ENCODE data around the gene RNASE11. TPM values are rescaled to one million over a fixed set of nuclear protein-coding genes. Genes with fewer than 3 reads are reported as not detected.
"Not testable (repeated sequence)": the region's sequence is repeated elsewhere in the genome, so short reads cannot be mapped to it uniquely, and the experiment has no call there.

Gene RNASE11
- total RNA-seq: not detected

- ATAC-seq: no peak
Observed at GRCh38 chr14:20587489-20588154, at the start of gene RNASE11. TSS of gene RNASE11 (minus strand) at chr14:20588001.

- peak; percentile 86 for ATAC-seq
Observed at GRCh38 chr14:20632831-20633691, 45.3 kb upstream of the RNASE11 start.

DNA sequence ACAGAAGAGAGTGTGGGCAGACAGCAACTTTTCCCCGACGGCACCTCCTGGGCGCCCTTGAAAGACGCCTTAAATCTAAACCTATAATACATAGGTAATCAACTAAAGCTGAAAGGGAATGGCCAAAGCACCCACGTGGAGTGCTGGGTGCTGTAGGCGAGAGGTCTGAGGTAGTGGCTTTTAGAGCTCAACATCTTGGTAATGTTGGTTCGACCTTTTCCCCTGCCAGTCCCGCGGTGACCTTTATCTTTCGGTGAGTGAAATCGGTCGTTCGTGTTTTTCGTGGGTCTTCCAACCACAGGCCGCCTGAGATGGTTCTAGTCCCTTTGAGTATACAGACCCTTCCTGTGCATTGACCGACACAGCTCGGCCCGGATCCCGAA is 44.6 kb upstream of the RNASE11 start:
- ATAC-seq: peak; percentile 8

- peak; percentile 53 for ATAC-seq
Observed at GRCh38 chr14:20631880-20632389, 44.1 kb upstream of the RNASE11 start.

DNA sequence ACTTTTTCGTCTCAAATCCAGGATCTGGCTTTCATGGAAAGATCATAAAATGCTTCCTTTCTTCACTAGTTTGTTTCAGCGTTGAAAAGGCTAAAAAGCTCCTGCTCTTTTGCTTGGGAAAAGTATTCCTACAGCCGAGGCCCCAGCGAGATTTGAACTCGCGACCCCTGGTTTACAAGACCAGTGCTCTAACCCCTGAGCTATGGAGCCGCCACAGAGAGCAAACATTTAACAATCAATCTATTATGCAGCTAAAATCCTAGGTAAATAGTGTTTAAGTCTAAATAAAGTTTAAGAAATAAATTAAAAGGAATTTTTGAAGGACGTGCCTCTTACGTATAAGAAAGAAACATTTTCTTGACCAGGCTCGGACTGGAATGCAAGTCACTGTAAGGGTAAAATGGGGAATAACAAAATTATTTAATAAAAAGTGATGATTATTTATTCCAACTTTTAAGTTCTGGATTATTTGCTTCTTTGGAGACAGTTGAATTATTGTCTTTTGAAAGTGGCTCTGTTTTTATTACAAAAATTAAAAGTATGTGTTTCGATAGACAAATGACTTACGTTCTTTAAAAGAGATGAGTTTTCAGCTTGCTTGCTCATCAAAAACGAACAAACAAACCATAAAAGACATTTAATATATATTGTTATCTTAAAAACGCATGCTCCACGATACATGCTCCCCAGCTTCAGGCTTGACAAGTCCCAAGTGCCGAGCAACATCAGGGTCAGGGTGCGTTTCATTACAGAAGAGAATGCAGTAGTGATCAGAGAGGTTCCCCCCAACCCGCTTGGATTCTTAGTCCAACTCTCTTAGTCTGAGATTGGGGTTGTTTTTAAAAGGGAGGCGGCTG is 43.5 kb upstream of the RNASE11 start:
- ATAC-seq: peak; percentile 49

DNA sequence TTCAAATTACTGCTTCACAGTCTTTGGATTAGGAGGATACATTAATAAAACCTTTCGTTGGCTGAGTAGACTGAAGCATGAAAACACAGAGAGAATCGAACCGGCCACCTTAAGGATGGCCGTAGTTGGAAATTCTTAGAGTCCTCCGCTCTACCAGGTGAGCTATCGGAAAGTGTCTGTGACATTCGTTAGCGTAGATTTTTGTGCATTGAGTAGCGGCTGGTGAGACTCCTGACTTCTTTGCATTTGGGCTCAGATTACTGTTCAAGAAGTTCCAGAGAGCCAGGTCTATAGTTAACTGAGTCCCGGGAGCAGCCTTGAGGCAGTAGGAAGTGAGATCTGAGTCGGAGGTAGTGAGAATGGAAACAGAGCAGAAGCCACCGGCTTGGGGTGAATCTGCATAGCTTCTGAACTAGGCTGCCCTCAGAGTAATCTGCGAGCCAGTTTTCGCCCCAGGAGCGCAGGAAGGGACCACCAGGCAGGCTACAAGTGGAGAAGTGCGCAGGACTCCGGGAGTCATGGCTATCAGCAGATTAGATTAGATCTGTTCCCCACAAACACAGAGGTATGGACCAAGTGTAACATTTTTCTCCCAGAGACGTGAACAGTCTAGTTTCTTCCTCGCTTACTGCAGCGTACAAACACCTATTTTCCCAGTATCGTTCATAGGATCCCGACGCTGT is 42.7 kb upstream of the RNASE11 start:
- ATAC-seq: no peak

- no peak for ATAC-seq
Observed at GRCh38 chr14:20628063-20628854, 40.5 kb upstream of the RNASE11 start.

- no peak for ATAC-seq
Observed at GRCh38 chr14:20627346-20628027, 39.7 kb upstream of the RNASE11 start.

DNA sequence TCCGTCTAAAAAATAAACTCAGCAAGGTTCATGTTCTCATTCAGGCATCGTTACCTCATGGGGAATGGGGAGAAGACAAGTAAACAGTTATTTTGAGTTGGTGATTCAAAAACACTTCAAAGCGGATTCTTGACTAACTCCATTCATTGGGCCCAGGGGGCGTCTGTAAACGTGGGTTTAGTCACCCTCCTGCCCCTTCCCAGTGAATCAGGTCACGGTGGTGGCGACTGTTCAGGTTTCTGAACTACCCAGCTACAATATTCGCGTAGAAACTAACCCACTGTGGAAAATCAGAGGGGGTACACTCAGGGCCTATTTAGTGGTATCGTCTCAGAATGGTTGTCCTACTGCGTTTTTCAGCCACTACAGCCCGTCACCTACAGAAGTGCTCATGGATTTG is 38.5 kb upstream of the RNASE11 start:
- ATAC-seq: no peak

DNA sequence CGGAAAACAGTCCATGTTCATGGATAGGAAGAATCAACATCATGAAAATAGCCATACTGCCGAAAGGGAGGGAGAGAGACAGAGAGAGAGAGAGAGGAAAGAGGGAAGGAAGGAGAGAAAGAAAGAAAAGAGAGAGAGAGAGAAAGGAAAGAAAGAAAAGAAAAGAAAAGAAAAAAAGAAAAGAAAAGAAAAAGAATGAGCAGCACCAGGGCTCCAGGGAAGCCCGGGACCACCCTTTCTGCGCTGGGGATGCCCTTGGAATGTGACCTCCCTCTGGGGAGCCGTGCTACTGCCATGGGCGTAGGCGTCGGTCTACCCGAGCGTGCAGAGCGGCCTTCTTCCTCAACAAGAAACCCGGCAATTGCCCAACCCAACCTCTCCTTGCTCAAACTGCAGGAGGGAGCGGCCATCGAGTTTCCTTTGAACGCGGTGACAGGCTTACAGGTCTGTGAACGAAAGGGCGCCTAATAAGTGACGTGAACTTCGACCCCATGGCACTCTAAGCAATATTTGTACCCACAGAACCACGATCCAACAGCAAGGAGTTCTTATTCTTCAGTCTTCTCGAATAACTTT is 36.8 kb upstream of the RNASE11 start:
- peak; percentile 89 for ATAC-seq

GRCh38 chr14:20623798-20624197 is 36.0 kb upstream of the RNASE11 start:
- no peak for ATAC-seq

GRCh38 chr14:20622816-20623291 is 35.1 kb upstream of the RNASE11 start:
- ATAC-seq: no peak

GRCh38 chr14:20620798-20621478 is 33.1 kb upstream of the RNASE11 start:
- ATAC-seq: no peak

DNA sequence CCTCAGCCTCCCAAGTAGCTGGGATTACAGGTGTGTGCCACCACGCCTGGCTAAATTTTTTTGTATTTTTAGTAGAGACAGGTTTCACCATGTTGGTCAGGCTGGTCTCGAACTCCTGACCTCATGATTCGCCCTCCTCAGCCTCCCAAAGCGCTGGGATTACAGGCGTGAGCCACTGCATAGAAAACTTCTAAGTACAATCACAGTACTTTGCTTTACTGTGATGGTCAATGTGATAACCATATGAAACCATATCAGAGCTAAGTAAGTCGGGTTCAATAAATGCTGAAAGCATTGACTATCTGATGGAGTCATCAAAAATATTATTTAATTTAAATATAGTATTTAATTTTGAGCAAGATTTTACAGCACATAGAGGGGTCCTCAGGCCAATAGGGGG is 31.9 kb upstream of the RNASE11 start:
- ATAC-seq: not testable (repeated sequence)

- ATAC-seq: no peak
Observed at GRCh38 chr14:20618271-20618749, 30.5 kb upstream of the RNASE11 start.

GRCh38 chr14:20617138-20618003 is 29.6 kb upstream of the RNASE11 start:
- ATAC-seq: no peak

- no peak for ATAC-seq
Observed at GRCh38 chr14:20615996-20616395, 28.2 kb upstream of the RNASE11 start.
